ENCODE data around the gene OVOL1. TPM values are rescaled to one million over a fixed set of nuclear protein-coding genes. Genes with fewer than 3 reads are reported as not detected.

The OVOL1 gene
- total and polyA plus RNA-seq, 4 donors: 0.05 TPM; not detected in 3

DNA sequence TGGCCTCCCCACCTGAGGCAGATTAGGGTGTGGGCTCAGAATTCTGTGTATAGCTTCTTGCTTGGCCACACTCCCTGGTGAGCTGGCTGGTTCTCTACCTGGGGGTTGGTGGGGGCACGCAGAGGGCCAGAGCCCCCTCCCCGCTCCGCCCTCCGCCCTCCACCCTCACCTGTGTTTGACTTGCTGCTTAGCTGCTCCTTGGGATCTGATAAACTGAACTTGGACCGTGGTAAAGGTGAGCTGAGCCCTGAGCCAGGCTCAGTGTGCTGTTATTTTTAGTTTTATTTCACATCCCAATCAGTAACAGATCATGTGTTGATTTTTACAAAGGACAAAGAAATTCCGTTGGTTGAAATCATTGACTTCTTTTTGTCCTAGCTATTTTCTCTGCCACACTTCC is 2.0 kb downstream of the OVOL1 start (continued):
- TF ChIP-seq, protein P1, sequence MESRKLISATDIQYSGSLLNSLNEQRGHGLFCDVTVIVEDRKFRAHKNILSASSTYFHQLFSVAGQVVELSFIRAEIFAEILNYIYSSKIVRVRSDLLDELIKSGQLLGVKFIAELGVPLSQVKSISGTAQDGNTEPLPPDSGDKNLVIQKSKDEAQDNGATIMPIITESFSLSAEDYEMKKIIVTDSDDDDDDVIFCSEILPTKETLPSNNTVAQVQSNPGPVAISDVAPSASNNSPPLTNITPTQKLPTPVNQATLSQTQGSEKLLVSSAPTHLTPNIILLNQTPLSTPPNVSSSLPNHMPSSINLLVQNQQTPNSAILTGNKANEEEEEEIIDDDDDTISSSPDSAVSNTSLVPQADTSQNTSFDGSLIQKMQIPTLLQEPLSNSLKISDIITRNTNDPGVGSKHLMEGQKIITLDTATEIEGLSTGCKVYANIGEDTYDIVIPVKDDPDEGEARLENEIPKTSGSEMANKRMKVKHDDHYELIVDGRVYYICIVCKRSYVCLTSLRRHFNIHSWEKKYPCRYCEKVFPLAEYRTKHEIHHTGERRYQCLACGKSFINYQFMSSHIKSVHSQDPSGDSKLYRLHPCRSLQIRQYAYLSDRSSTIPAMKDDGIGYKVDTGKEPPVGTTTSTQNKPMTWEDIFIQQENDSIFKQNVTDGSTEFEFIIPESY (IDR thresholded peaks at IDR 0.05): no peak
- TF ChIP-seq RXRA (IDR thresholded peaks at IDR 0.05) (no peak), GABPA (IDR thresholded peaks at IDR 0.05 in 1 of 2, conservative IDR thresholded peaks at IDR 0.05 in 1 of 2) (no peak)
- TF ChIP-seq, protein P2, sequence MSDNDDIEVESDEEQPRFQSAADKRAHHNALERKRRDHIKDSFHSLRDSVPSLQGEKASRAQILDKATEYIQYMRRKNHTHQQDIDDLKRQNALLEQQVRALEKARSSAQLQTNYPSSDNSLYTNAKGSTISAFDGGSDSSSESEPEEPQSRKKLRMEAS (IDR thresholded peaks at IDR 0.05): no peak

DNA sequence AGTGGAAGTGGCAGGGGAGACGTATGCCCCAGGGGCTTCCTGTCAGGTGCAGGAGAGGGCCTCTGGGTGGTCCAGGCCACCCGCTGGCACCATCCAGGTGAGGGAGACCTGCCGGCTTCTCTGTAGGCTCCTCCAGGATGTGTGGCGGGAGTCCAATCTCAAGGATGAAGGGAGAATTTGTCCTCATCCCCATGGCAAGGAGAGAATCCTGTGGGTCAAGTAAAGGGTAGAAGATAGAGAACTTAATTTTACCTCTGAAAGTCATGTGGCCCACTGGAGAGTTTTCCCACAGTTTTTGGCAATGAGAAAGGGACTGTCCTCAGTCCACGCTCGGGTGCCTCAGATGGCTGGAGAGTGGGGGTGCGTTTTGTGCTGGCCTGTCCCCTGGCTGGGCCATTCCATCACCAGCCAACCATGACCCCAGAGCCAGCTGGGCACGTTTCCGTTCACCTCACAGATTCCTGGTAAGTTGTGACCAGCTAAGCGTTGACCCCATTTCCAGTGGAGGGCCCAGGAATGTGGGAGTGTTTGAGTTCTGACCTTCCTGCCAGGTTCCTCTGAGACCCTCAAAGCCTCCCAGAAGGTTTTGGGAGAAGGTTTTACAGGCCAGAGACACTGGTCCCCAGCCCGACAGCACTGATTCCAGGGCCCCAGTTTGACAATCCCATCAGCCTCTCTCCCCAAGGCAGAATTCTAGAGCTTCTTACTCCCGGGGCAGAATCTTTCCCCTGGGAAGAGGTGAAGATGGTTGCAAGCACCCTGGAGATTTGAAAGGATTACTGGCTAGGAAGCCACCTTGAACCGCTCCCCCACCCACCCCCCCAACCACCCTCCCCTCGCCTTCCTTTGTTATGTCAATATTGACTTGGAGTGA is 2.6 kb downstream of the OVOL1 start:
- peaks cover 0 to 9% (median 2%) of the 10 kb centered on the region in 4 donors for H3K27me3 ChIP-seq (ENCODE audit: control insufficient read depth in 4 of 4, insufficient read depth in 4 of 4, low read length in 3 of 4)
- 84% methylated on average over 14 of the region's 14 CpGs for WGBS
- H3K27ac ChIP-seq (ENCODE audit: low read depth in 1 of 2, low read length in 2 of 2): no peak overlapping the region
- peaks cover 8 to 23% (median 15%) of the 10 kb centered on the region in 4 donors for H3K4me1 ChIP-seq (ENCODE audit: control insufficient read depth in 4 of 4, insufficient read depth in 4 of 4, low read length in 3 of 4)
- H3K36me3 ChIP-seq (ENCODE audit: control insufficient read depth in 4 of 4, insufficient read depth in 3 of 4, low read depth in 1 of 4, low read length in 3 of 4): no peaks in the 10 kb centered on the region
- no peaks in the 10 kb centered on the region for H3K9me3 ChIP-seq (ENCODE audit: control insufficient read depth in 4 of 4, low read length in 3 of 4)
- DNase-seq (ENCODE audit: low spot score): no peak
- H3K4me3 ChIP-seq (ENCODE audit: low read depth in 1 of 3, low read length in 3 of 3): no peak overlapping the region
- TF ChIP-seq EGR1 (IDR thresholded peaks at IDR 0.05; ENCODE audit: low read depth in 2 of 2): no peak
- TF ChIP-seq, protein P1 (IDR thresholded peaks at IDR 0.05): no peak
- TF ChIP-seq TAF1 (conservative IDR thresholded peaks at IDR 0.05): no peak
- TF ChIP-seq FOXA1 (IDR thresholded peaks at IDR 0.05): no peak
- no peak for TF ChIP-seq RAD21 (IDR thresholded peaks at IDR 0.05)
- TF ChIP-seq, protein P2 (IDR thresholded peaks at IDR 0.05): no peak
- TF ChIP-seq SP1 (IDR thresholded peaks at IDR 0.05): no peak
- no peak for TF ChIP-seq JUND (IDR thresholded peaks at IDR 0.05)
- TF ChIP-seq, protein P3, sequence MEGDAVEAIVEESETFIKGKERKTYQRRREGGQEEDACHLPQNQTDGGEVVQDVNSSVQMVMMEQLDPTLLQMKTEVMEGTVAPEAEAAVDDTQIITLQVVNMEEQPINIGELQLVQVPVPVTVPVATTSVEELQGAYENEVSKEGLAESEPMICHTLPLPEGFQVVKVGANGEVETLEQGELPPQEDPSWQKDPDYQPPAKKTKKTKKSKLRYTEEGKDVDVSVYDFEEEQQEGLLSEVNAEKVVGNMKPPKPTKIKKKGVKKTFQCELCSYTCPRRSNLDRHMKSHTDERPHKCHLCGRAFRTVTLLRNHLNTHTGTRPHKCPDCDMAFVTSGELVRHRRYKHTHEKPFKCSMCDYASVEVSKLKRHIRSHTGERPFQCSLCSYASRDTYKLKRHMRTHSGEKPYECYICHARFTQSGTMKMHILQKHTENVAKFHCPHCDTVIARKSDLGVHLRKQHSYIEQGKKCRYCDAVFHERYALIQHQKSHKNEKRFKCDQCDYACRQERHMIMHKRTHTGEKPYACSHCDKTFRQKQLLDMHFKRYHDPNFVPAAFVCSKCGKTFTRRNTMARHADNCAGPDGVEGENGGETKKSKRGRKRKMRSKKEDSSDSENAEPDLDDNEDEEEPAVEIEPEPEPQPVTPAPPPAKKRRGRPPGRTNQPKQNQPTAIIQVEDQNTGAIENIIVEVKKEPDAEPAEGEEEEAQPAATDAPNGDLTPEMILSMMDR (IDR thresholded peaks at IDR 0.05; ENCODE audit: low read depth, low read length, missing input control): no peak
- H3K9ac ChIP-seq (ENCODE audit: low read depth in 1 of 2, low read length in 2 of 2): no peak overlapping the region

All from liver (tissue), 9 donors.